HL-60/S4 (cell line): Measurements from ENCODE around the gene CAPS2.

Source experiments
- in situ Hi-C: fragments of 300-500 bp; cut with MboI; formaldehyde crosslinking; loops from 2 replicates; pipeline ENCODE4 v1.14.3; 2022; ENCODE audit warnings: low sequenced_read_pairs

Gene CAPS2

DNA sequence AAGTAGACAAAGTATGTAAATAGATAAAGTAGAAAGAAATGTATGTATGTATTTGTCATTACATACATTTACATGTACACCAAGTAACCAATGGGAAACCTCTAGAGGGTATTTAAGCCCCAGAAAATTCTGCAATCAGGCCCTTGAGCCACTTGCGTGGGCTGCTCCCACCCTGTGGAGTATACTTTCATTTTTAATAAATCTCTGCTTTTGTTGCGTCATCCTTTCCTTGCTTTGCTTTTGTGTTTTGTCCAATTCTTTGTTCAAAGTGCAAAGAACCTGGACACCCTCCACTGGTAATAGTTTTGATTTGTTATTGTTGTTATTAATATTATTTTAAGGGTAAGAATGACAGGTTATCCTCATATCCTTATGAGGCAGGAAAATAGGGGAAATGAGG lies 21.8 kb downstream of the CAPS2 start:
- in situ Hi-C loops = no loop called here

DNA sequence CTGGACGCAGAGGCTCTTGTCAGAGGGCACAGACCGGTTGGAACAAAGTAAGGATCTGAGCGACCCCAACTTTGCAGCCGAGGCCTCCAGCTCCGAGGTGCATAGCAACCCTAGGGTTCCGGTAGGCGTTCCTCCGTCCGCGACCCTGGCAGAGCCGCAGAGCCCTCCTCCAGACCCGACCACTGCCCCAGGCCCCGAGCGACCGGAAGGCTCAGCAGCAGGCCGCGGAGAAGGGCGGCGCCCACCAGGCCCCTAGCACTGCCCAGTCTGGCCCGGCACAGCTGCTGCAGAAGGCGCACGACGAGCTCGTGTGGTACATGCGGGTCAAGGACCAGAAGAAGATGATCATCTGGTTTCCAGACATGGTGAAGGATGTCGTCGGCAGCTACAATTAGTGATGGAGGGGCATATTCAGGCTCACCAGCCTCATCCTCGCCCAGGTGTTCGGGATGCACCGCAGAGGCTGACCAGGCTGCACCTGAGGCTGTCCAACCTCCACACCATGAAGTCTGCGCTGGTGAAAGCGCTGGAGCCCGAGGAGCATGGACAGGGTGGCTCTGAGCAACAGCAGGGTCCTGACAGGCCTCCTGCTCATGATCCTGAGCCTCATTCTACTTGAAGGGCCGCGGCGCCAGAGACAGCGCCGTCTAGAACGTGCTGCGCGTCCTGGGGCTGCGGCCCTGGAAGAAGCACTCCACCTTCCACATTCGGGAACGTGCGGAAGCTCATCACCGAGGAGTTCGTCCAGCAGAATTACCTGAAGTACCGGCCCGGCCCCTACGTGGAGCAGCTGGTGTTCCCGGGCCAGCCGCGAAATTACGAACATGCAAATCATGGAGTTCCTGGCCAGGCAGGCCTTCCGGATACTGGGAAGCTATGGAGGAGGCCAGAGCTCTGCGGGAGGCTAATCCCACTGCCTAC lies 24.5 kb downstream of the CAPS2 start:
- in situ Hi-C loops = no loop called here

DNA sequence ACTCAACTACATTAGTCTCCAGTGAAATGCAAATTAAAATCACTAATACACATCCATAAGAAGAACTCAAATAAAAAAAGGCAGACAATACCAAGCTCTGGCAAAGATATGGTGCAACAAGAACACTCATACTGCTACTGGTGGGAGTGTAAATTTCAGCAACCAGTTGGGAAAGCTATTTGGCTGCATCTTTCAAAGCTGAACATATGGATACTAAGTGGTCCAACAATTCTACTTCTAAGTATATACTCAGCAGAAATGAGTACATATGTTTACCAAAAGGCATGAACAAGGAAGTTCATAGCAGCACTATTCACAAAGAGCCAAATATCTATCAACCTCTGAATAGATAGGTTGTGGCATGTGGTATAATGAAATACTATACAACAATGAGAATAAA lies 27.3 kb downstream of the CAPS2 start:
- in situ Hi-C loops = no loop called here

DNA sequence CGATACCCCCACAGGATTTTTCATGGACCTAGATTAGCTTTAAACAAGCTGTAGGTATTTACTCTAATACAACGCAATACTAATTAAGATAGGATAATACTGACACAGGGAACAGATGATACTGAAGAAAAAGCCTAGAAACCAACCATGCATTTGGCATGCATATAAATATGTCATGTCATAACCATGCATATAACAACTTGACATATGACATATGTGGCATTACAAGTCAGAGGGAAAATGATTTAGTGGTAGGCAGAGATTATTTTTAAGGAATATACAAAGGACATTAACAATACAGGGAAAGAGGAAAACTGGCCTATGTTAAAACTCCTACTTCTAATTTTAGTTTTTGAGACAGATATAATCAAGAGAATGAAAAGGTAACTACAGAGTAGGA lies 27.9 kb downstream of the CAPS2 start:
- in situ Hi-C loops = no loop called here

DNA sequence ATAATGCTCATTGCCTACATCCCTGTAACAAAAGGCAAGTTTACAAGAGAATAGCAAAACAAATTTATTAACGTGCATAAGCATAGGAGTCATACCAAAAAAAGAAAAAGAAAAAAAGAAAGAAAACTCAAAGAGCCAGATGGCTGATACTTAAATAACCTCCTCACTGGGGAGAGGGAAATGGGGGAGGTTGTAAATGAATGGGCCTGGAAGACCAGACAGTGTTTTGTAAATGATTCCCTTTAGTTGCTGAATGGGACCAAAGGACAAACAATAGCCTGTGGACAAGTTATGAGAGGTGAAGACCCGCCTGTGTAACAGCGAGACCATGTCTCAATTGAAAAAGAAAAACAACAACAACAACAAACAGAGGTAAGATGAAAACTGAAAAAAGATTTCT lies 35.3 kb downstream of the CAPS2 start:
- in situ Hi-C loops = no loop called here

DNA sequence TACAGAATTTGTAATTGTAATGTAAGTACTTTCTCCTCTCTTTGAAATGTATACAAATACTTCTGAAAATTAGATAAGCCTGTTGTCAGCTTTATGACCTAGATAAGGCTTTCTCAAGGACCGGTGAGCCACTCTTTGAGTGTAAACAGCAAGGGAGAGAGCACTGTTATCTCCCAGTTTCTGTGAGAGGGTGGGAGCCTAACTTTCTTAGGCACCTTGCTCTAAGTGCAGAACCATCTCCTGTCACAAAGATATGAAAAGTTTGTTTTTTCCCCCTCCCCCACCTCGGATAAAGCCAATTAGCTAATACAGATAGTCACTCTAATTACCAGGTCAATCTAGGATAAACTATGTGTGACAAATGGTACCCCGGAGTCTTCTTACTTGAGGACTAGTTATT lies 35.8 kb downstream of the CAPS2 start:
- in situ Hi-C loops = no loop called here

DNA sequence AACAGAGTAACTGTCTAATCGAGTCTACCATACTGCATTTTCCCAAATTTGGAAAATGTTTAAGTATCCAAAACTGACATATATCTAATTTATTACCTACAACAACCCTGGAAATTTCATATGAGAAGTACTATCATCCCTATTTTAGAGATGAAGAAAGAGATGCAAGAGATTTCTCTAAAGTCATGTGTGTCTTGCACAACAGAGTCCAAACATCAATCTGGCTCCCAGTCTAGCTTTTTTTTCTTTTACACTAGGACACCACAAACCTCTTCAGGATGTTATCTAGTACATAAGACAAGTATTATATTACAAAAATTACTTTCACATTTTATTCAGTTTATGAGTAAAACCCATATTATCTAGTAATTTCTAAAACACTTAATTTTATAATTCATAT lies 39.1 kb downstream of the CAPS2 start:
- in situ Hi-C loops = no loop called here

DNA sequence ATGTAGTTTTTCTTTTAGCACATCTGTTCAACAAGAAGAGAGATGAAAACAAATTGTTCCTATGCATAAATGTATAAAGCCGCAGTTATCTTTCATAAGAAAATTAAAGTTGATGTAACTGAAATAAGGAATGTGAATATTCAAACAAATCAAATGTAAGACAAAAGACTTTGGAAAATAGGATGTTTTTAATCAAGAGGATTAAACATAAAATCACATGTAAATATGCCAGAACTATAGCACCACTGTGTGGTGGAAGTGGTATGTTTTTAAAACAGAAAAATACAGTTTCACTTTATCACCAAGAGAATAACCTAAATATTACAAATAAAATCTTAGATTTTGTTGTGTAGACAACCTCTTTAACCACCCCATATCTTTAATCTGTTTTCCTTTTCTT lies 40.4 kb downstream of the CAPS2 start:
- in situ Hi-C loops = no loop called here

DNA sequence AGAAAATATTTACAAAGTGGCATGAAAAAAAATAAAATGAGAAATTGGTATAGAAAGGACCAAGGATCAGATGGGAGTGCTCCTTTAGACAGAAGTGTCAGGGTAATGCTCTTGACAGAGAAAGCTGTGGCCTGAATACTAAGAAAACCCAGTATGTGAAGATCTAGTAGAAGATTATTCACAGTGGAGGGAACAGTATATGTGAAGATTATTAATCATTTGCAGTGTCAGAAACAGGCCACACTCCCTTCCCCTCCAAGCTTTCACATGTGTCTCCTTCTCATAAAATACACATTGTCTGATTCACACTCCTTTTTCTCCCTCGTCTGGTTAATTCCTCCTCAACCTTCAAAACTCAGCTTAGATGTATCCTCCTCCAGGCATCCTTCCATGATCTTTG lies 41.3 kb downstream of the CAPS2 start:
- in situ Hi-C loops = no loop called here

DNA sequence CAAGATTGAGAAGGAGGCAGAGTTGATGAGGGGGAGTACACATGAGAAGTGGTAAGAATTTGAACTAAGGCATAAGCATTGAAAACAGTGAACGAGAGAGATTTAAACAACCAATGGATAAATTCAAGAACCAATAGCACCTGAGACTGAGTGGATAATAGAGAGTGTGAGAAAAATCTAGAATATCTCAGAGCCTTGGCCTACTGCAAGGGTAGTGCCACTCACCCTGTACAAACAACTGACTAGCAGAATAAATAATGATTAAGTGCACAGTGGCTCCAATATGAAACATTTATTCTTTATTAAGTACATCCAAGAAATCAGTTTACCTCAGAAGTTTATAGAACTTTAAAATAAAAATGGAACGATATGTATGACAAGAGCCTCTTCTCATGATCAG lies 54.4 kb downstream of the CAPS2 start:
- in situ Hi-C loops = no loop called here

DNA sequence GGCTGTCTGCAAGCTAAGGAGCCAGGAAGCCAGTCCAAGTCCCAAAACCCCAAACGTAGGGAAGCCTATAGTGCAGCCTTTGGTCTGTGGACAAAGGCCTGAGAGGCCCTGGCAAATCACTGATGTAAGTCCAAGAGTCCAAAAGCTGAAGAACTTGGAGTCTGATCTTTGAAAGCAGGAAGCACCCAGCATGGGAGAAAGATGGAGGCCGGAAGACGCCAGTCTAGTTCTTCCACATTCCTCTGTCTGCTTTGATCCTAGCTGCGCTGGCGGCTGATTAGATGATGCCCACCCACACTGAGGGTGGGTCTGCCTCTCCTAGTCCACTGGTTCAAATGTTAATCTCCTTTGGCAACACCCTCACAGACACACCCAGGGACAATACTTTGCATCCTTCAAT lies 58.5 kb downstream of the CAPS2 start:
- in situ Hi-C loops = no loop called here

DNA sequence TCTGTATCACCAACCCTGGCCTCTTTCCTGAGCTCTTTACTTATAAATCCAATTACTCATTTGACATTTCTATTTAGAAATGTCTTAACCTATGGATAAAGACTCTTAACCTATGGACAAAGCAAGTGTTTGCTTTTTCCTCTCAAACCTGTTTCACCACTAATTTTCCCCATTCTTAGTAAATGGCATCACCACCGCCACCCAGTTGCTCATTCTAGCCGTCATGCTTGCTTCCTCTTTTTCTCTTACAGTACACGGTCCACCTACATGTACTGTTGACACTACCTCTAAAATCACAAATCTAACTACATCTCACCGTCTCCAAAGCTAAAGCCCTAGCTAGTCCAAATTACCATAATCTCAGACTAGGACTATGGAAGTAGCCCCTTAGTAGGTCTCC lies 60.0 kb downstream of the CAPS2 start:
- in situ Hi-C loops = no loop called here

DNA sequence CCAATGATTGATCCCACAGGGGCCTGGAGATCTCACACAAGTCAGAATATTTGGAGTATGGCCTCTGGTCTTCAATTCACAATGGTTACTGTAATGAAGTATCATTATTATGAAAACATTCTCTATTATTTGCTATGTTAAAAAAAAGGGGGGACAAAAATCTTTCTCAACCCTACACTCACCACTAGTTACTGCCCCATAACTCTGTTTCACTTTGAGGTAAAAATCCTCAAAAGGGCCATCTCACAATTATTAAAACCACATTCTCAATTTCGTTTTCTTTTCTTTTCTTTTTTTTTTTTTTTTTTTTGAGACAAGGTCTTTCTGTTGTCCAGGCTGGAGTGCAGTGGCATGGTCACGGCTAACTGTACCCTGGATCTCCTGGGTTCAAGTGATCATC lies 60.9 kb downstream of the CAPS2 start:
- in situ Hi-C loops = no loop called here

DNA sequence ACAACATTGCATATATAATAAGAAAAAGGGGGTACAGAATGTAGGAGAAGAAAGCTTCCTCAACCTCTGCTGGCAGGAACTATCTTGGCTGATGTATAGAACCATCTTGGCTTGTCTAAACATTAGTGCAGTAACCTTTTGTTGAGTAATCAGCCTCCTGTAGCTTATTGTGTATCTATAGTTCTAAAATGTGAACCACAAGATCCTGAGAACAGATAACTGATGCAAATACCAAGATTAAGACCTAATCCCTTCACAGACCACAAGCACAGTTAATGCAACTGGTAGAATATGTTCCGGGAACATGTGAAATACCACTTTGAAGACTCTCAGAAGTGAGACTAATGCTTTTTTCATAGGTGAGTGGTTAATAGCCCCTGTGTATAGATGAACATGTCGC lies 69.8 kb downstream of the CAPS2 start:
- in situ Hi-C loops = no loop called here

DNA sequence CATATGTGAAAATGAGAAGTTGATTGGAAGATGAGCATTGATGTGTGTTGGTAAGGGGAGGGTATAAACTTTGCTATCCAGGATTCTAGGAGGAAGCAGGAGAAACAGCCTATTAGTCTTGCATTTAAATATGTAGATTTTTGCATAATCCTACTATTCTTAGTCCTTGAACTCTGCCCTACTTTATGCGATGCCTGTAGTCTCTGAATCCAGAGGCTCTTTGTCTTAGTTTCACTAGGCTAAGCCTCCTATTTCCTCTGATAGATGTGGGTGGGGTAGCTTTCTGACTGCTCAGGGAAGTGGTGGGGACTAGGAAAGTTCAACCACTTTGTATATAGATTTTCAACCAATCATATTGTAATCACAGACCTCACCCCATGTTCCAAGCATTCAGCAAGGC lies 71.0 kb downstream of the CAPS2 start:
- in situ Hi-C loops = no loop called here

DNA sequence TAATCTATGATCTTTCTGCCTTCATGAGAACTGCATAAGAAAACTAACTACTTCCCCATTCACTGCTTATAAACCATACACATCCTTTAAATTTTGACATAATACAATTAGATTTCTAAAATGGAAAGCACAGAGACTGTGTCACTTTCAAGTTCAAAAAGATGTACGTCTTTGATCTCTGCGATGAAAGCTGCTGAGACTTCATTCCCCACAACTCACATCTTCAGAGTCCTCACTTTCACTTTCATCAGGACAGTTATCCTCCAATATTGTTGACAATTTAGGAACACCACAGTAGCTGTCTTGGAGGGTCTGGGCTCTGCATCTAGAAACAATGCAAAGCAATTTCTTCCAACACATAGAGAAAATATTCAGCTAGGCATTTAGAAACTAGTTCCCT lies 72.6 kb downstream of the CAPS2 start:
- in situ Hi-C loops = no loop called here

DNA sequence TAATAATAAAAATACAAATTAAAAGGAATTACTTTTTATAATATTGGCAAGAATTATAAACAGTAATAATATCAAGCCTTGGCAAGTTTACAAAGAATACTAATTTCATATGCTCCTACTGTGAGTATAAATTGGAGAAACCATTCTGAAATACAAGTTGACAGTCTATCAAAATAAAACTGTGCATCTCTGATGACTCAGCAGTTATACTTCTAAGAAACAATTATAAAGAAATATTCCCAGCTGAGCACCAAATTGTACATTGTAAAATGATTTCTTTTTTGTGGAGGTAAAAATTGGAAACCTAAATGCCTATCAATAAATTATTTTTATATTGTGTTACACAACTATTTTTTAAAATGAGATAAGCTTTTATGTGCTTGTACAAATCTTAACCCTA lies 85.0 kb downstream of the CAPS2 start:
- in situ Hi-C loops = no loop called here

DNA sequence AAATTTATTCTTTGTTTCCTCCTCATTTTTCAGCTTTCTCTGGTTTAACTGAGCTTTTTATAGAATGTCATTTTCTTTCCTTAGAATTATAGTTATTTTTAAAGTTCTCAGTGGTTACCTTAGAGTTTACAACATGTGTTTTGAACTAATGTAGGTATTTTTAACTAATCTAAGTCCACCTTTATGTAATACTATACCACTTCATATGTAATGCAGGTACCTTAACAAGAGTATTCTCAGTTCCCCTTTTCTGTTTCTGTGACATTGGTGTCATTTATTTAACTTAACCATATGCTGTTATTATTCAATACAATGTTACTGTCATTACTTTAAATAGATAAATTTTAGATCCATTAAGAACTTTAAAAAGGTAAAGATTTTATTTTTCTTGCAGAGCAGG lies 90.1 kb downstream of the CAPS2 start:
- in situ Hi-C loops = no loop called here

DNA sequence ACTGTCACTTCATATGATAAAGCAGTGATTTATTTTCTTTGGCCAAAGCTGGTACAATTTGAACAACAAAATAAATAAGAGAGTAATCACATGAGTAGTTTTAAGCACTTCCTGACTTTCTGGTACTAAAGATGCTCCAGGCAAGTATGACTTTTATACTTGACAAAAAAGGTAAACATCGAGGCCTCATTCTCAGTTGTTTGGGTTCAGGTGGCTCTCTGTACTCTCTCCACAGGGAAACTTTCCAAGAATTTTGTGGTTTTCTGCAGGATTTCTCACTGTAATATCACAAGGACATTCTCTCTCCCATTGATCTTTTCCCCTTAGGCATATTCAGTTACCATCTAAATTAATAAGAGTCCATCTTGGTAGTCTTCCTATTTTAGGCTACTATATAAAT lies 93.9 kb downstream of the CAPS2 start:
- in situ Hi-C loops = no loop called here

DNA sequence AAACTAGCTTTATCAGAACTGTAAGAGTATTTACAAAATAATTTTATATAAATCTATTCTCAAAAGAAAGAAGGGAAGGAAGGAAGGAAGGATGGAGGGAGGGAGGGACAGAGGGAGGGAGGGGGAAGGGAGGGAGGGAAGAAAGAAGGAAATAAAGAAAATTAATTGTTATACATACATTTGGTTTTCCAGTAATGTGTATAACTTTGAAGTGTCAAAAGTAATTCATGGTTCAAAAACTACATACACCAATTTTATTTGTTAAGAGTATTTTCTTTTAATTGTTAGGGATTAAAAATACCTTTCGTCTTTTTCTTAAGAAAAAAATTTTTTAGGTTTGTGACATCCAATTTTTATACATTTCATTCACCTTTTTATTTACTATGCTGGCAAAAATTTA lies 103.0 kb downstream of the CAPS2 start:
- in situ Hi-C loops = no loop called here
